GM10248 (cell line): ENCODE measurements around the gene CACNA2D1.

Source experiments
- CTCF ChIA-PET: fragments of 300-600 bp; sonication (Branson Sonifier 250); formaldehyde crosslinking; extraction: SDS; loops from one replicate; lab custom pipeline; 2021; ENCODE audit warnings: antibody characterized with exemption; lab: Yijun Ruan, JAX
- POLR2A ChIA-PET: fragments of 350-650 bp; sonication (Branson Sonifier 250); formaldehyde crosslinking; extraction: SDS; loops from one replicate; lab custom pipeline; 2020; ENCODE audit warnings: antibody characterized with exemption; lab: Yijun Ruan, JAX
- DNase-seq: peaks from one replicate; pipeline ENCODE4 v3.0.0; 2012; ENCODE audit errors: extremely low spot score
- TF ChIP-seq, protein P1 (sequence below): IDR thresholded peaks from 2 replicates; pipeline ENCODE4 v1.5.1; 2012; ENCODE audit warnings: mild to moderate bottlenecking, low read depth; ENCODE audit errors: extremely low read depth, missing control alignments, control extremely low read depth

CACNA2D1 gene

DNA sequence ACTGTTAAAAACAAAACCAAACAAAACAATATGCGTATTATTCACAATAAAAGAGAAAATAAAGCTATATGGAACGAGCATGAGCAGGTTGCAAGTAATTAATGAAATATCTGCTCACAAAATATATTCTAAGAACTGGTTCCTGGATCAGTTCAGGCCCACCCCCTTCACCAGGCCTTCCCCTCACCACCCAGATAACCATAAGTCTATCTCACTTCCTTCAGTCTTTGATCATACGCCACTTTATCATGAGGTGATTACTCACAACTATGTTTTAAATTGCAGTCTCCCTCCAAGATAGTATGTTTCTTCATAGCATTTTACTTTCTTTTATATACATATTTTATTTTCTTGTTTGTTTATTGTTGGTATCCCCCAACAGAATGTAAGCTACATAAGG is 410.7 kb downstream of the CACNA2D1 start:
- TF ChIP-seq, protein P1, sequence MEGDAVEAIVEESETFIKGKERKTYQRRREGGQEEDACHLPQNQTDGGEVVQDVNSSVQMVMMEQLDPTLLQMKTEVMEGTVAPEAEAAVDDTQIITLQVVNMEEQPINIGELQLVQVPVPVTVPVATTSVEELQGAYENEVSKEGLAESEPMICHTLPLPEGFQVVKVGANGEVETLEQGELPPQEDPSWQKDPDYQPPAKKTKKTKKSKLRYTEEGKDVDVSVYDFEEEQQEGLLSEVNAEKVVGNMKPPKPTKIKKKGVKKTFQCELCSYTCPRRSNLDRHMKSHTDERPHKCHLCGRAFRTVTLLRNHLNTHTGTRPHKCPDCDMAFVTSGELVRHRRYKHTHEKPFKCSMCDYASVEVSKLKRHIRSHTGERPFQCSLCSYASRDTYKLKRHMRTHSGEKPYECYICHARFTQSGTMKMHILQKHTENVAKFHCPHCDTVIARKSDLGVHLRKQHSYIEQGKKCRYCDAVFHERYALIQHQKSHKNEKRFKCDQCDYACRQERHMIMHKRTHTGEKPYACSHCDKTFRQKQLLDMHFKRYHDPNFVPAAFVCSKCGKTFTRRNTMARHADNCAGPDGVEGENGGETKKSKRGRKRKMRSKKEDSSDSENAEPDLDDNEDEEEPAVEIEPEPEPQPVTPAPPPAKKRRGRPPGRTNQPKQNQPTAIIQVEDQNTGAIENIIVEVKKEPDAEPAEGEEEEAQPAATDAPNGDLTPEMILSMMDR: no peak
- CTCF ChIA-PET: interaction anchor here (1.0 to 1.5 kb wide), 3 partner anchors 9 to 15 kb away, joined by 3 to 4 read pairs (median 4); no protein-coding TSS in a partner anchor
- DNase-seq: no peak
- POLR2A ChIA-PET: no interaction called here

DNA sequence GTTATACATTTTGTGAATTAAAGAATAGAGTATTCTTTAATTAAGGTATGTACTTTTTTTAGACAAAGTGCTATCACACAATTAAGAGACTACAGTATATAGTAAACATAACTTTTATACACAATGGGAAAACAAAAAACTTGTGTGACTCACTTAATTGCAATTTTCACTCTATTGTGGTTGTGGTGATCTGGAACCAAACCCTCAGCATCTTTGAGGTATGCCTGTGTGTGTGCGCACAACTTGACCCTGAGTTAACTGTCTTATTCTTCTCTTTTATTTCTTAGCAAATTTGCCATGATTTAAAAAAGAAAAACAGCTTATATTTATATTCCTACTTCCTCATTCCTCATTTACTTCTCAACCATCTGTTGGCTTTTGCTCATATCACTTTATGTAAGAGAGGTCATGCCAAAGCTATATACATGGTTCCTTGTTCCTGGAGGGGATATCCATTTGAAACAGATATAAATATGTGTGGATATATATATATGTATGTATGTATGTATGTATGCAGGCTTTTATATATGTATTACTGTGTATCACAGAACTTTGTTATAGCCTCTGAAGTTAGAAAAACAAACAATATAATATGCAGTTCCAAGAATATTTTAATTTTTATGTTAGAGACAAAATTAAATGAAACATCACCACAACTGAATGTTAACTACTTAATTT is 414.2 kb downstream of the CACNA2D1 start:
- DNase-seq: no peak
- ChIA-PET POLR2A (no interaction called here), CTCF (interaction anchor here (1.1 kb wide), 1 partner anchor 16 kb away, joined by 4 read pairs; no protein-coding TSS in a partner anchor)
- TF ChIP-seq, protein P1: no peak

GRCh38 chr7:82028097-82028496 is 415.5 kb downstream of the CACNA2D1 start:
- POLR2A ChIA-PET: interaction anchor here (0.6 kb wide), 1 partner anchor 248 kb away, joined by 3 read pairs; no protein-coding TSS in a partner anchor
- DNase-seq: no peak
- TF ChIP-seq, protein P1: no peak
- CTCF ChIA-PET: no interaction called here

GRCh38 chr7:82021713-82022112 is 421.9 kb downstream of the CACNA2D1 start:
- DNase-seq: no peak
- POLR2A ChIA-PET: no interaction called here
- CTCF ChIA-PET: interaction anchor here (1.8 kb wide), 1 partner anchor 21 kb away, joined by 3 read pairs; no protein-coding TSS in a partner anchor
- TF ChIP-seq, protein P1: no peak

DNA sequence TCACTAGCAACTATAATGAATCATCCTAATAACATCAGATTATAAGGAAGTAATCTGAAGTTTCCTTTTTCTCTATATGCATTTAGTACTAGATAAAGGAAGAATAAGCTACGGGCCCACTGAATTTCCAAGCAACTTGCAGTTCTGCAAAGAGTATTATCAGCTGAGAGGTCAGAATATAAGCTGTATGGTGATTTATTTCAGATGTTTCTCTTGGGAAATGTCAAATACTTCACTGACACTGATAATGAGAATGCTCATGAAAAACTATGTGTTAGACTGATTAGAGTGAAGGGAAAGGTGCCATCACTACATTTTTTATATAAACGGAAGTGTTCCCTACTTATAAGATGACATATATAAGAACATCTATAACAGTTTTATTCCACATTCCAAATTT is 422.5 kb downstream of the CACNA2D1 start:
- ChIA-PET POLR2A (no interaction called here), CTCF (interaction anchor here (1.1 to 1.8 kb wide), 3 partner anchors 20 to 516 kb away, joined by 3 read pairs; no protein-coding TSS in a partner anchor)
- DNase-seq: no peak
- TF ChIP-seq, protein P1: no peak

- DNase-seq: no peak
- CTCF ChIA-PET: interaction anchor here (1.1 to 1.5 kb wide), 2 partner anchors 25 to 515 kb away, joined by 3 read pairs; no protein-coding TSS in a partner anchor
- TF ChIP-seq, protein P1: no peak
- POLR2A ChIA-PET: no interaction called here
Measured at GRCh38 chr7:82019551-82020475, 423.8 kb downstream of the CACNA2D1 start.
